ENCODE data around the gene UBE2G2. TPM values are rescaled to one million over a fixed set of nuclear protein-coding genes. Genes with fewer than 3 reads are reported as not detected.

Gene UBE2G2
- total RNA-seq, 1 experiment from 2014 or later: 68.9 TPM

DNA sequence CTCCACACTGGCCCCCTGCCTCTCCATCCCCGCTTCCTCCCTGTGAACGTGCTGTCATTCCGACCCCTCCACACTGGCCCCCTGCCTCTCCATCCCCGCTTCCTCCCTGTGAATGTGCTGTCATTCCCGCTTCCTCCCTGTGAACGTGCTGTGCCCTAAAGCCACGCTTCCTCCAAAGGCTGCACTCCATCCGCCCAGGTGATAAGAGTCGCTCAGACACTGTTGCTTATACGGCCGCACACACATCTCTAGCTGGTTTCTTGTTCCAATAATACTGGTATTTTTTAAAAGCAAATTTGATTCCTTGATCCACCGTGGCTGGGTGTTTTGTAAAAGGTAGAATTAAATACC lies 51.0 kb downstream of the UBE2G2 start:
- no peak for DNase-seq (ENCODE audit: low spot score)

- DNase-seq (ENCODE audit: low spot score): no peak
Measured at GRCh38 chr21:44749759-44750674, 51.6 kb downstream of the UBE2G2 start.

DNA sequence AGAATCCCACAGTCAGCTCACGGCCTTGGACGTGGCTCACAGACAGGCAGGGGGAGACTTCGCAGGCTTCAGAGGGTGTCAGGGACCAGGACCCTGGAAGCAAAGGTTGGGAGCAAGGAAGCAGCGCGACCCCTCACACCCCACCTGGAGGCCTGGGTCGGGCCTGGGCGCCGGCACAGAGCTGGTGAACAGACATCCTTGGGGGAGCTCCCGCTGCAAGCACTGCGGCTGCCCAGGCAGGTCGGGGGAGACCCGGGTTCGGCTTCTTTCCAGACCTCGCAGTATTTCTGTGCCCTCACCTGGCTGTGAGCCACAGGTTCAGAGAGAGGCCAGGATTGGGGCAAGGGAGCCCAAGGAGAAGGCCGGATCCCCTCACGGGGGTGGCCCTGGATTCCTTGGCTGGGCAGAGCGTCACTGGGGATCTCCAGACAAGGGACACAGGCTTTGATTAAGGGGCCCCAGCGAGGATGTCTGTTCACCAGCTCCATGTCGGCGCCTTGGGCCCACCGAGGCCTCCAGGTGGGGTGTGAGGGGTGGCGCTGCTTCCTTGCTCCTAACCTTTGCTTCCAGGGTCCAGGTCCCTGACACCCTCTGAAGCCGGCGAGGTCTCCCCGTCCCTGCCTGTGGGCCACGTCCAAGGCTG lies 52.4 kb downstream of the UBE2G2 start:
- DNase-seq (ENCODE audit: low spot score): no peak

DNA sequence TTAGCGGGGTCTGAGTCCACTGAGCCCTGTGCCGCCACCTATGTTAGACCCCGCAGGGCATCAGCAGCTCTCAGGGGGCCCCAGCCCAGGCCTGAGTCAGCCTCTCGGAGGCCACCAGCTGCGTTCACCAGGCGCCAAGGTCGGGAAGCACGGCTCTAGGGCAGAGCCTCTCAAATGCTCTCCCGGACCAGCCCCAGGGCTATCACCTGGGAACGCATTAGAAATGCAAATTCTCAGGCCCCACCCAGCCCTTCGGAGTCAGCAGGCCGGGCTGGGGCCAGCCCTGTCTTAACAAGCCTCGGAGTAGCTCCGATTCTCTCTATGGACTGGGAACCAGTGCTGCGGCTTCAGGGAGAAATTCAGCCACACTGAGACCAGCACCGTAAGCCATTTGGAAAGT lies 53.0 kb downstream of the UBE2G2 start:
- no peak for DNase-seq (ENCODE audit: low spot score)

- no peak for DNase-seq (ENCODE audit: low spot score)
Measured at GRCh38 chr21:44742418-44743153, 59.0 kb downstream of the UBE2G2 start.

- DNase-seq (ENCODE audit: low spot score): no peak
Measured at GRCh38 chr21:44741921-44742320, 59.7 kb downstream of the UBE2G2 start.

- no peak for DNase-seq (ENCODE audit: low spot score)
Measured at GRCh38 chr21:44740742-44741141, 60.9 kb downstream of the UBE2G2 start.

- no peak for DNase-seq (ENCODE audit: low spot score)
Measured at GRCh38 chr21:44739316-44739715, 62.3 kb downstream of the UBE2G2 start.

- no peak for DNase-seq (ENCODE audit: low spot score)
Measured at GRCh38 chr21:44738621-44739020, 63.0 kb downstream of the UBE2G2 start.

DNA sequence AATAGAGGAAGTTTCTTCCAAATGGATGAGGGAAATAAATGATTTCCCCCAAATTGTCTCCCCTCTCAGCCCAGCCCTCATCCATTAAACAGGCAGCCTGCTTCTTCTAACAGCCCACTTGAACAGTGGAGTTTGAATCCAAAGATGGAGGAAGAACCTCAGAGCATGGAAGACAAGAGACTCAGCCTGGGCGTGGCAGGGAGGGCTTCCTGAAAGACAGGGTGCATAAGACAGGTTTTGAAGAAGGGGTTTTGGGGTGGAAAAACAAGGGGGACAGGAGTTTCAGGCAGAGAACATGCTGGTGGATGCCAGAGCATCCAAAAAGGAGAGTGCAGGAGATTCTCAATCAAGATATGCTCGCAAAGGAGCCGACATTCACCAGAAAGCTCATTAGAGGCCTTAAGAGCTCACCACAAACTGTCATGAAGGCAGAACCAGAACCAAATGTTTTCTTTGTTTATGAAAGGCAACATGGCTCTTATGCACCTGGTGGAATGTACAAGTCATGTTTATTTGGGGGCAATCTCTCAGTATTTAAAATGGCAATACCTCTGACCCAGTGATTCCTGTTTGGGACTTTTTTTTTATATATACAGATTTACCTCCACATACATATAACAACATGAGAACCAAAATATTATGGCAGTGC lies 63.8 kb downstream of the UBE2G2 start:
- DNase-seq (ENCODE audit: low spot score): no peak

DNA sequence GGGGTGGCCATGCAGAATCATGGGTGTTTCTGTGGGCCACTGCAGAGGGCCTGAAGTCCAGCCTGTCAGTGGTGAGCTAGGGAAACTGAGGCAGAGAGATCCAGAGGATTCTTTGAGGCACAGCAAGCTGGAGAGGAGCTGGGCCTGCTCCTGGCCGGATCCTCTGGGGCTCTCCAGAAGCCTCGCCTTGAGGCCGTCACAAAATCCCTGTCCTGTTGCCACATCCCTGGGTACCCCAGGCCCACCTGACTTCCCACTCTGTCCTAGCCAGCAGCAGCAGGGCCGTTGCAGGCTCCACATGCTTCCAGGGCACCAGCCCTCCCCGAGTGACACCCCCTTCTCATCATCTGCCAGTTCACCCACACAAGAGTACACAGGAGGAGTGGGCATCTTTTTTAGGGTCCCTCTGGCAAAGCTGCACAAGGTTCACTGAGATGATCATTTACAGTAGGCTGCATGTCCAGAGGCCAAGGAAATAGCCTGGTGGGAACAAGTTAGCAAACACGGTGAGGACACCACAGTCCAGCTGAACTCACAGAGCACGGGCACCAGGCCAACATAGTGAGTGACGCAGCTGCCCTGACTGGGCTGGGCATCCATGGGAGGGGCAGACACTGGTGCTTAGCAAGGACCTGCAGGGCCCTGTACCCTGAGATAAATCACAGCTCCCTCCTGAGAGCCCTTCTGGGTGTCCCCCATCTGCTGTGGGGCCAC lies 65.2 kb downstream of the UBE2G2 start:
- no peak for DNase-seq (ENCODE audit: low spot score)

- no peak for DNase-seq (ENCODE audit: low spot score)
Measured at GRCh38 chr21:44735821-44736220, 65.8 kb downstream of the UBE2G2 start.

GRCh38 chr21:44734841-44735240 lies 66.8 kb downstream of the UBE2G2 start:
- no peak for DNase-seq (ENCODE audit: low spot score)

DNA sequence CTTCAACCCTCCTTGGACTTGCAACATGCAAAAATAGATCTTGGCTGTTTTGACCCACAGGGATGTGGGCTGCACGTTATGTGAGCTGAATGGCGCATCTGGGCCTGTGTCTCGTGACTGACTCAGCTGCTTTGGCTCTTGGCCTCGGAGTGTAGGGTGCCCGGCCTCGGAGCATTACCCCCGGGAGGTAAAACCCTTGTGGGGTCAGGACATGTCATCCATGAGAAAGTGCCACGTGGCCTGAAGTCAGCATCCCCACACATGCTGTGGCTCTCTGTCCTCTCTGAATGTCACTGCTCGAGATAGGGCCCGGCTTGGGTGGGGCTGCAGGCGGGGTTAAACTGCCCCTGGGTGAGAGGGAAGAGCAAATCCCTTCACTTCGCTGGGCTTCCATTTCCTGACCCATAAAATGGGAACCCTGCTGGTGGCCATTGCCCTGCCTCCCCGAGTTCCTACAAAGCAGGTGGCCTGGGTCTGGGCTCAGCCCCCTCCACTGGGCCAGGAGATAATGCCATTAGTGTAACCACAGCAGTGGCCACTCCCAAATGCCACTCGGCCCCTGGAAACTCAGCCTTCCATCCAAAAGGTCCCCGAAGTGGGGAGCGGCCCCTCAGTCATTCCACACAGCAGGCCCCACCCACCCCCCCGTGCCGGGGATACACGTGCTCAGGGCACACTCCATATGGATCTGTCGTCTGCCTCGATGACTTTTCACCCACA lies 67.4 kb downstream of the UBE2G2 start:
- no peak for DNase-seq (ENCODE audit: low spot score)

DNA sequence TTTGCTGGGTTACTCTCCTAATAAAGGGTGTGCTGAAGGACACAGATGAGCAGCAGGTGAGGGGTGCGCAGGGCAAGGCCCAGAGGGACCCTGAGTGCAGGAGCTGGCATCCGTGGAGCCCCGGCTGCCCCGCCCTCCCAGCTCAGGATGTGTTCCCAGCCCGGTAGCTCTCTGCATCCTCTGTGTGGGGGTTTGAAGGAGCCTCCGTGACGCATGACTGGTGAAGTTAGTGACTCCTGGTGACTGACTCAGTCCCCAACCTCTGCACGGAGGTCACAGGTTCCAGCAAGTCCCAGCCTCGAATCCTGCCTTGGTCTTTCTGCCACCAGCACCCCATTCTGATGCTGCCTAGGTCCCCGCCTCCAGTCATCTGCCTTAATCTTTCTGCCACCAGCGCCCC lies 68.7 kb downstream of the UBE2G2 start:
- no peak for DNase-seq (ENCODE audit: low spot score)

- DNase-seq (ENCODE audit: low spot score): no peak
Measured at GRCh38 chr21:44732263-44732662, 69.4 kb downstream of the UBE2G2 start.

- no peak for DNase-seq (ENCODE audit: low spot score)
Measured at GRCh38 chr21:44730951-44731579, 70.6 kb downstream of the UBE2G2 start.

GRCh38 chr21:44730028-44730395 lies 71.6 kb downstream of the UBE2G2 start:
- no peak for DNase-seq (ENCODE audit: low spot score)

- DNase-seq (ENCODE audit: low spot score): no peak
Measured at GRCh38 chr21:44729336-44730027, 72.1 kb downstream of the UBE2G2 start.

- no peak for DNase-seq (ENCODE audit: low spot score)
Measured at GRCh38 chr21:44728716-44729115, 72.9 kb downstream of the UBE2G2 start.
